Amniotic epithelial cell (primary cell): ENCODE data around the gene C10orf143.
"Not testable (repeated sequence)": the region's sequence is repeated elsewhere in the genome, so short reads cannot be mapped to it uniquely, and the experiment has no call there.

Source experiments
- DNase-seq: peaks from one replicate; pipeline ENCODE4 v3.0.0-alpha.2; 2010; ENCODE audit warnings: low read depth

The C10orf143 gene

DNA sequence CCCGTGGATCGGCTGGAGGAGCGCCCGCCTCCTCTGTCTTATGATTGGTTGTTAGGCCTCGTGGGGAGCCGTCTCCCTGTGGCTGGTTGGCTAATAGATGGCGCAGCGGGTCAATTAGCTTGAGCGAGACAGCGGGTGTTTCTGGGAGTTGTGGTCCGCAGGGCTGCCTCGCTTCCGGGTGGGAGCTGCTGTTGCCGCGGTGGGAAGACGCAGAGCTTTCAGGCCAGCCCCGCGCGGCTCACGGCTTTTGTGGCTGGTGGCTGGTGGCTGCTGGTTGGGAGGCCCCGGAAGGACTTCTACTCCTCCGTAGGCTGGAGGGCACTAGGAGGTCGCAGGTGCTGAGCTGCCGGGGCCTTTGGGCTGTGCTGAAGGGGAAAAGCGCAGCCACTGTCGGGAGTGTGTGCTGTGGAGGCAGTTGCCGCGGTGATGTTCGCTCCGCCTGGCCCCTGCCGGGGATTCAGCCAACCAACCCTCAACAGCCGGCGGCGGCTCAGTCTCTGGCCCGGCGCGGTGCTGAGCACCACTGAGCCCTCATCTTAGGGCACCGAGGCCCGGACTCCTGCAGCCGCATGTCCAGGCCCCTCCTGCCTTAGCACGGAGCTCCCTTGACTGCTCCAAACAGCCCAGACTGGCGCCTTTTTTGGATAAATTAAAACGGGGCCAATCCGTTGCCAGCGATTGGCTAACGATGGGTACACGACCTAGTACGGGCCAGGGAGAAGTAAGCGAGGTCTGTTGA, 652 bp upstream of the C10orf143 start:
- peak; percentile 97 for DNase-seq

GRCh38 chr10:130109796-130110245, 809 bp downstream of the C10orf143 start:
- peak; percentile 79 for DNase-seq

DNA sequence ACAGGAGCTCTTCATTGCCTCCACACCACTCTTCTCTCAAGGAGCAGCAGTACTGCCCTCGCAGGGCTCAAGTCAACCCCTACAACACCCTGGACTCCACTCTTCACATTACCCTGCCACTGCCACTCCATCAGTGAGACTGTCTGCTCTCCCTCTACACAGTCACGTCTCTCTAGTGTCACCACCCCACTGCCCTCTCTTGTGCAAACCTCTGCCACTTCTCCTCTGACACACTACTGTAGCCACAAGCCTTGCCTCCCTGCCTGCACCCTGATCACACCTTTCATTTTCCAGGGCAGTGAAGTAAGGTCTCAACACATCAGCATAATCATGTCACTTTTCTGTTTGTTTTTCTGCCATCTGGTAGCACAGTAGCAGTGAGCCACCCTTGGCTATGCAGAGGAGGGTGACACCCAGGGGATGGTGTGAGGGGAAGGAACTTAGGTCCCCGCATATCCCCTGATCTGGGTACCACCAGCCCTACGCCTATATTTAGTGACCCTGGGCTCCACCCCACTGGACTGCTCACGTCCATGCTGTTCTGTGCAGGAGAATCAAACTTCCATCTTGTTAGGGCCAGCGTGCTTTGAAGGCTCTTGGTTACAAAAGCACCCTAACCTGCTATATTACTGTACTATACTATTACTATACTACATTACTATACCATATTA, 1.6 kb downstream of the C10orf143 start:
- no peak for DNase-seq

DNA sequence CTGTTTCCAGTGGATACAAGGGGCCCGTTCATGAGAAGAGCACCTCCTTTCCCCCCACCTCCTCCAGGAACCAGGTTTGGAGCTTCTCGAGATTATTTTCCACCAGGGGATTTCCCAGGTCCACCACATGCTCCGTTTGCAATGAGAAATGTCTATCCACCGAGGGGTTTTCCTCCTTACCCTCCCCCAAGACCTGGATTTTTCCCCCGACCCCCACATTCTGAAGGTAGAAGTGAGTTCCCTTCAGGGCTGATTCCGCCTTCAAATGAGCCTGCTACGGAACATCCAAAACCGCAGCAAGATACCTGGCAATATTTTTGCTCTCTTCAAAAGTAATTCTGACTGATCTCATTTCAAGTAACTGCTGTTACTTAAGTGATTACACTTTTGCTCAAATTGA, 2.5 kb downstream of the C10orf143 start:
- DNase-seq = not testable (repeated sequence)

DNA sequence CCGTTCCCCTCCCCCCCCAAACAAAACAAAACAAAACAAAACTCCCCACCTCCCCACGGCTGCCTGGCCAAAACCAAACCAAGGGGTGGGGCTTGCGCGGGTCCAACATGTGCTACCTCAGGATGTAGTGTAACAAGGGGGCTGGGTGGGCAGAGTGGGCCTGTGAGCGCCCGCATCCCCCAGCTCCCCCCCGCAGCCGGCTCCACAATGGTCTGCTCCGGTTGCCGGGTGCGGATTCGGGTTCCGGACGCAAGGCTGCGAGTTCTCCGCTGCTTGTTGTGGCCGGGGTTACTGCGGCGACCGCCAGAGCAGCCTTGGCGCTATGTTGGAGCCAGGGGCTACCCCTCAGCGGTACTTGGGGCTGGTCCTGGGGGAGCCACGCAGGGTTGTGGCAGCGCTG, 4.9 kb downstream of the C10orf143 start:
- no peak for DNase-seq

DNA sequence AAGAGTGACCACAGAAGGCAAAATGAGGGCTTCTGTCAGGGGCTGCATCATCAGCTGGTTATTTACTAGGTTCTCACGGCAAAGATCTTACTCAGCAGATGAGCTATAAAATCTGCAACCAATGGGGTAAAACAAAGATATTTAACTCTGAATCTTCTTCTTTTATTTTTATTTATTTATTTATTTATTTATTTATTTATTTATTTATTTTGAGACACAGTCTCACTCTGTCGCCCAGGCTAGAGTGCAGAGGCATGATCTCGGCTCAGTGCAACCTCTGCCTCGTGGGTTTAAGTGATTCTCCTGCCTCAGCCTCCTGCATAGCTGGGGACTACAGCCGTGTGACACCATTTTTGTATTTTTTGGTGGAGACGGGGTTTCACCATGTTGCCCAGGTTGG, 11.3 kb downstream of the C10orf143 start:
- DNase-seq = no peak

GRCh38 chr10:130090565-130090964, 20.1 kb downstream of the C10orf143 start:
- not testable (repeated sequence) for DNase-seq

GRCh38 chr10:130080461-130080814, 30.2 kb downstream of the C10orf143 start:
- DNase-seq = no peak

DNA sequence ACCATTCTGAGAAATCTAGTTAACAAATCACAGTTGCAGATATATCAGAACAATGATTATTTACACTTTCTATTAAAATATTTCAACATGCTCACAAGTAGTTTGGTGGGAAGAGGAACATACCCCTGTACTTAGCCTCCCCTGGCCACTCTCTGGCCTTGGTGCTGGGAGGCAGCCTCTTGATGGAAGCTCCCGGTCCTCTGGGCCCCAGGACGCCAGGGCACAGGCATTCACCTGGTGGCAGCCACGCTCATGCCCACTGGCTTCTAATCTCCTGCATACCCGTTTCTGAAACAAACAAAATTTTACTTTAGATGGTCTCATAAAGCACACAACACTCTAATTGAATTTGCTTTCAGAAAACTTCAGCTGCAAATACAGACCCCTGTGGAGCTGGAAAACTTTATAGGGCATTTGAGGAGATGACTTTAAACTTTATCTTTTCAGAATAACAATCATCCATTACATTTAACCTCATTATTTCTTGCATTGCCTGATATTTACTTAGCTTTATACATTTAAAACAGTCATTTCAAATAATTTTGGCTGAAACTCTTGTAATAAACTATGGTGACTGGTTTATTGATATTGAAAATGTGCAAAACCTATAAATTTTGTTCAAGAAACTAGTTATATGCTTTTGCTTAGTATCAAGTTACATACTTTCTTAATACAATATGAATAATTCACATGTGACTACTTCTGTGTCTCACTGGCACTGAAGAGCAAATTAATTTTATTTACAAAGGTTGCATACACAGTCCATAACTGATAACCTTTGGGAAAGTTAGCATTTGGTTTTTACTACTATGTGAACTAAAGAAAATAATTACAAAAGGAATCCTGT, 30.8 kb downstream of the C10orf143 start:
- DNase-seq = no peak

- DNase-seq = no peak
Measured at GRCh38 chr10:130078120-130078519, 32.5 kb downstream of the C10orf143 start.

- DNase-seq = no peak
Measured at GRCh38 chr10:130076681-130077080, 33.9 kb downstream of the C10orf143 start.

GRCh38 chr10:130074639-130075038, 36.0 kb downstream of the C10orf143 start:
- no peak for DNase-seq

- no peak for DNase-seq
Measured at GRCh38 chr10:130073912-130074311, 36.7 kb downstream of the C10orf143 start.

- no peak for DNase-seq
Measured at GRCh38 chr10:130072247-130072646, 38.4 kb downstream of the C10orf143 start.

- DNase-seq = no peak
Measured at GRCh38 chr10:130067893-130068292, 42.7 kb downstream of the C10orf143 start.

- no peak for DNase-seq
Measured at GRCh38 chr10:130066743-130067142, 43.9 kb downstream of the C10orf143 start.

GRCh38 chr10:130065251-130065650, 45.4 kb downstream of the C10orf143 start:
- DNase-seq = no peak

GRCh38 chr10:130064783-130065182, 45.8 kb downstream of the C10orf143 start:
- no peak for DNase-seq

DNA sequence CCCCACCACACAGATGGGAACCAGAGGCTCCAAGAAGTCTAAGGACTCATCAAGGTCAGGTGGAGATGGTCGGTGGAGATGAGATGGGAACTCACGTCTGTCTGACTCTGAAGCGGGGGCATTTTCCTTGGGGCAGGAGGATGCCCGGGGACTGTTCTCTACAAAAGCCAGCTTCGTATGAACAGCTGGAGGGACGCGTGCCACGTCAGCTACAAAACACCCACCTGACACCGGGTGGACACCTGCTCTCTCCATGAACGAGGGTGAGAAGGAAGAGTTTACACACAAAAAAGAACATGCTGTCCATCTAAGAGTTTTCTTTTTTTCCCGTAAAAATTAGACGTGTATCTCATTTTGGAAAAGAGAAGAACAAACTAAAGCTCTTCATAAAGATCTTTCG, 47.7 kb downstream of the C10orf143 start:
- DNase-seq = no peak

DNA sequence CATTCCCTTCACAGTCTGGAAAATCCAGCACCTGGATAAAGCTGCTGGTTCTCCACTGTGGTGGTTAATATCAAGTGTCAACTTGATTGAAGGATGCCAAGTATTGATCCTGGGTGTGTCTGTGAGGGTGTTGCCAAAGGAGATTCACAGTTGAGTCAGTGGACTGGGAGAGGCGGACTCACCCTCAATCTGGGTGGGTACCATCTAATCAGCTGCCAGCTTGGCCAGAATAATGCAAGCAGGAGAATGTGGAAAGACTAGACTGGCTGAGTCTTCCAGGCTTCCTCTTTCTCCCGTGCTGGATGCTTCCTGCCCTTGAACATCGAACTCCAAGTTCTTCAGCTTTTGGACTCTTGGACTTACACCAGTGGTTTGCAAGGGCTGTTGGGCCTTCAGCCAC, 48.4 kb downstream of the C10orf143 start:
- no peak for DNase-seq

DNA sequence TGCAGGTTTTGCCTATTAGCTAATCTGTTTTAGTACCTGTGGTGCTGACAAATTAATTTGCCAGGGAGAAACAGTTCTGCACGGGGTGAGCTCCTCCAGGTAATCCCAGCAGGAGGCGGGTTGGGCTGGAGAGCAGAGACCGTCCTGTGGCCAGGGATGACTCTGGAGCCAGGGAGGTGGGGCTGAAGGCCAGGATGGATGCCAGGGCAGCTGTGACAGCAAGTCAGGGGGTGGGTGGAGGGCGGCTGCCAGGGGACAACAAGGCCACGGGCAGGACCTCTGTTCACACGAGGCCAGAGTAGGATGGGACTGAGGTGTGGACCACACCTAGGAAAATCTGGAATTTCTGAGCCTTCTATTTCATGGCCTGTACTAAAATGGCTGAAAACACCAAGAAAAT, 48.9 kb downstream of the C10orf143 start:
- DNase-seq = no peak

DNA sequence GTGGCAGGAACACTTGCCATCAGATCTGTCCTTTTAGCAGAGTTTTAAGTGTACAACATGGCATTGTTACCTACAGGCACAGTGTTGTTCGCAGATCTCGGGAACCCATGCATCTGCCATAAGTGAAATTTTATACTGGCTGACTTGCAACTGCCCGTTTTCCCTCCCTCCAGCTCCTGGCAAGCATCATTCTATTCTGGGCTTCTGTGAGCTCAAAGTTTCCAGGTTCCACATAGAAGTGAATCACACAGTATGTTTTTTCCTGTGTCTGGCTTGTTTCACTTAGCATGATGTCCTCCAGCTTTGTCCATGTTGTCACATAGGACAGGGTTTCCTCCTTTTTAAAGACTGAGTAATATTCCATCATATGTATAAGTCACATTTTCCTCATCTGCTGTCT, 56.6 kb downstream of the C10orf143 start:
- DNase-seq = no peak

GRCh38 chr10:130053561-130053960, 57.1 kb downstream of the C10orf143 start:
- no peak for DNase-seq
